Natural killer cell (primary cell): Measurements from ENCODE around the gene COL5A1. TPM values are rescaled to one million over a fixed set of nuclear protein-coding genes. Genes with fewer than 3 reads are reported as not detected.

Source experiments
- ATAC-seq, 3 donors: fragments of 150-1000 bp in 2 of 3; fragments of 200-7000 bp in 1 of 3; cut with Tn5 transposase; 1 replicate in 1 of 3; 2 replicates in 2 of 3; pipeline ENCODE4 v1.10.0; 2021; ENCODE audit warnings: mild to moderate bottlenecking in 2 of 3, moderate library complexity in 2 of 3
- DNase-seq, 2 donors: peaks; one replicate each; pipeline versions ENCODE4 v3.0.0 to v3.0.0-alpha.2; 2013 to 2021; ENCODE audit warnings: mixed read lengths in 1 of 2
- H3K27ac ChIP-seq: one replicate; pipeline ENCODE4 v1.5.1; 2013; ENCODE audit warnings: mild to moderate bottlenecking, low read length
- H3K27me3 ChIP-seq: one replicate; pipeline ENCODE4 v1.6.1; 2013; ENCODE audit warnings: low read length; ENCODE audit not compliant: control insufficient read depth, insufficient read depth
- H3K36me3 ChIP-seq: one replicate; pipeline ENCODE4 v1.6.1; 2013; ENCODE audit warnings: low read length; ENCODE audit not compliant: control insufficient read depth, insufficient read depth
- H3K4me1 ChIP-seq: one replicate; pipeline ENCODE4 v1.6.1; 2013; ENCODE audit warnings: low read length; ENCODE audit not compliant: control insufficient read depth, insufficient read depth
- H3K4me3 ChIP-seq: one replicate; pipeline ENCODE4 v1.5.1; 2013; ENCODE audit warnings: low read length
- H3K9me3 ChIP-seq: one replicate; pipeline ENCODE4 v1.6.1; 2013; ENCODE audit warnings: low read length; ENCODE audit not compliant: control insufficient read depth, insufficient read depth
- H3K27ac Mint-ChIP-seq, 2 donors: one replicate each; pipeline ENCODE4 v1.8.0; 2022; ENCODE audit warnings: mild to moderate bottlenecking in 2 of 2, mixed read lengths in 2 of 2, moderate library complexity in 1 of 2
- H3K27me3 Mint-ChIP-seq, 2 donors: one replicate each; pipeline ENCODE4 v1.8.0; 2022; ENCODE audit warnings: low read depth in 2 of 2, mixed read lengths in 2 of 2
- H3K36me3 Mint-ChIP-seq: one replicate; pipeline ENCODE4 v1.8.0; 2022; ENCODE audit warnings: mixed read lengths
- H3K4me1 Mint-ChIP-seq, 2 donors: one replicate each; pipeline ENCODE4 v1.8.0; 2022; ENCODE audit warnings: mixed read lengths in 2 of 2
- H3K4me3 Mint-ChIP-seq: one replicate; pipeline ENCODE4 v1.8.0; 2022; ENCODE audit warnings: mild to moderate bottlenecking, moderate library complexity, mixed read lengths
- H3K9me3 Mint-ChIP-seq, 2 donors: one replicate each; pipeline ENCODE4 v1.8.0; 2022; ENCODE audit warnings: mixed read lengths in 2 of 2
- WGBS: methylation state at CpG from one replicate; pipeline ENCODE4 v1.1.7; 2013; ENCODE audit warnings: missing lambda C conversion rate; ENCODE audit not compliant: insufficient coverage; 5-methylcytosine and 5-hydroxymethylcytosine counted together
- intact Hi-C: fragments of 100-400 bp; cut with micrococcal nuclease; formaldehyde crosslinking; loops from one replicate; pipeline ENCODE4 v1.14.2; 2022
- total RNA-seq, 4 donors: library from RNA; stranded (reverse); fragments of 120-200 nt in 1 of 4; gene quantifications; one replicate each; pipeline versions ENCODE4 v1.2.3 to v1.2.4, GENCODE V29; 2013 to 2022
- TF ChIP-seq, protein P1 (sequence below): fragments of 200-600 bp; IDR thresholded peaks from one replicate; pipeline ENCODE4 v1.8.0; 2022; ENCODE audit warnings: antibody characterized with exemption

Gene COL5A1
- total RNA-seq, 3 donors from 2014 or later (not counting 1 experiment from before 2014, with no cell fraction given) = 0.11 to 0.28 (median 0.23) TPM

- no peaks in the 10 kb centered on the region for H3K36me3 ChIP-seq
- Mint-ChIP-seq H3K27ac (no peak overlapping the region), H3K27me3 (no peaks in the 10 kb centered on the region), H3K4me3 (no peak overlapping the region), H3K4me1 (no peaks in the 10 kb centered on the region), H3K36me3 (no peaks in the 10 kb centered on the region), H3K9me3 (no peaks in the 10 kb centered on the region)
- no peaks in the 10 kb centered on the region for H3K4me1 ChIP-seq
- H3K27ac ChIP-seq = no peak overlapping the region
- DNase-seq (no peak), ATAC-seq (no peak)
- TF ChIP-seq, protein P1, sequence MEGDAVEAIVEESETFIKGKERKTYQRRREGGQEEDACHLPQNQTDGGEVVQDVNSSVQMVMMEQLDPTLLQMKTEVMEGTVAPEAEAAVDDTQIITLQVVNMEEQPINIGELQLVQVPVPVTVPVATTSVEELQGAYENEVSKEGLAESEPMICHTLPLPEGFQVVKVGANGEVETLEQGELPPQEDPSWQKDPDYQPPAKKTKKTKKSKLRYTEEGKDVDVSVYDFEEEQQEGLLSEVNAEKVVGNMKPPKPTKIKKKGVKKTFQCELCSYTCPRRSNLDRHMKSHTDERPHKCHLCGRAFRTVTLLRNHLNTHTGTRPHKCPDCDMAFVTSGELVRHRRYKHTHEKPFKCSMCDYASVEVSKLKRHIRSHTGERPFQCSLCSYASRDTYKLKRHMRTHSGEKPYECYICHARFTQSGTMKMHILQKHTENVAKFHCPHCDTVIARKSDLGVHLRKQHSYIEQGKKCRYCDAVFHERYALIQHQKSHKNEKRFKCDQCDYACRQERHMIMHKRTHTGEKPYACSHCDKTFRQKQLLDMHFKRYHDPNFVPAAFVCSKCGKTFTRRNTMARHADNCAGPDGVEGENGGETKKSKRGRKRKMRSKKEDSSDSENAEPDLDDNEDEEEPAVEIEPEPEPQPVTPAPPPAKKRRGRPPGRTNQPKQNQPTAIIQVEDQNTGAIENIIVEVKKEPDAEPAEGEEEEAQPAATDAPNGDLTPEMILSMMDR = no peak
- H3K27me3 ChIP-seq = no peaks in the 10 kb centered on the region
- no peak overlapping the region for H3K4me3 ChIP-seq
- H3K9me3 ChIP-seq = no peaks in the 10 kb centered on the region
- 93% methylated on average over 9 of the region's 9 CpGs for WGBS
- intact Hi-C loops = no loop called here
Measured at GRCh38 chr9:134634176-134634575, 7.4 kb upstream of the COL5A1 start.

GRCh38 chr9:134634667-134635230 lies 6.9 kb upstream of the COL5A1 start:
- intact Hi-C loops = no loop called here
- Histone ChIP-seq H3K4me3 (no peak overlapping the region), H3K9me3 (no peaks in the 10 kb centered on the region), H3K27me3 (no peaks in the 10 kb centered on the region), H3K27ac (no peak overlapping the region), H3K4me1 (no peaks in the 10 kb centered on the region), H3K36me3 (no peaks in the 10 kb centered on the region)
- Mint-ChIP-seq H3K27ac (no peak overlapping the region), H3K36me3 (no peaks in the 10 kb centered on the region), H3K9me3 (no peaks in the 10 kb centered on the region), H3K4me3 (no peak overlapping the region), H3K27me3 (no peaks in the 10 kb centered on the region), H3K4me1 (no peaks in the 10 kb centered on the region)
- WGBS = 94% methylated on average over 15 of the region's 15 CpGs
- TF ChIP-seq, protein P1 = no peak
- DNase-seq = no peak
- no peak for ATAC-seq

- no peaks in the 10 kb centered on the region for H3K27me3 ChIP-seq
- TF ChIP-seq, protein P1 = no peak
- H3K4me3 ChIP-seq = no peak overlapping the region
- H3K36me3 ChIP-seq = no peaks in the 10 kb centered on the region
- Mint-ChIP-seq H3K4me1 (no peaks in the 10 kb centered on the region), H3K4me3 (no peak overlapping the region), H3K9me3 (no peaks in the 10 kb centered on the region), H3K27me3 (peaks cover 0 to 7% of the 10 kb centered on the region in 2 donors), H3K27ac (no peak overlapping the region), H3K36me3 (no peaks in the 10 kb centered on the region)
- ATAC-seq (no peak), DNase-seq (no peak)
- no peaks in the 10 kb centered on the region for H3K4me1 ChIP-seq
- WGBS = 91% methylated on average over 17 of the region's 17 CpGs
- no peak overlapping the region for H3K27ac ChIP-seq
- intact Hi-C loops = no loop called here
- no peaks in the 10 kb centered on the region for H3K9me3 ChIP-seq
Measured at GRCh38 chr9:134635351-134636148, 6.1 kb upstream of the COL5A1 start.
